RPMI7951 (cell line): ENCODE data around the gene PDZK1IP1. TPM values are rescaled to one million over a fixed set of nuclear protein-coding genes. Genes with fewer than 3 reads are reported as not detected.
"Not testable (repeated sequence)": the region's sequence is repeated elsewhere in the genome, so short reads cannot be mapped to it uniquely, and the experiment has no call there.

Source experiments
- DNase-seq: peaks from one replicate; pipeline ENCODE4 v3.0.0-alpha.2; 2012; ENCODE audit warnings: low read depth
- total RNA-seq: library from RNA; depleted of rRNA; stranded (reverse); fragments of >200 nt; shearing (Covaris generic); gene quantifications from 2 replicates; pipeline ENCODE4 v1.2.3, GENCODE V29; 2014

The PDZK1IP1 gene
- total RNA-seq, 1 experiment from 2014 or later = not detected

GRCh38 chr1:47181095-47181954 lies 8.5 kb downstream of the PDZK1IP1 start:
- DNase-seq = no peak

GRCh38 chr1:47180603-47181094 lies 9.2 kb downstream of the PDZK1IP1 start:
- DNase-seq = no peak

DNA sequence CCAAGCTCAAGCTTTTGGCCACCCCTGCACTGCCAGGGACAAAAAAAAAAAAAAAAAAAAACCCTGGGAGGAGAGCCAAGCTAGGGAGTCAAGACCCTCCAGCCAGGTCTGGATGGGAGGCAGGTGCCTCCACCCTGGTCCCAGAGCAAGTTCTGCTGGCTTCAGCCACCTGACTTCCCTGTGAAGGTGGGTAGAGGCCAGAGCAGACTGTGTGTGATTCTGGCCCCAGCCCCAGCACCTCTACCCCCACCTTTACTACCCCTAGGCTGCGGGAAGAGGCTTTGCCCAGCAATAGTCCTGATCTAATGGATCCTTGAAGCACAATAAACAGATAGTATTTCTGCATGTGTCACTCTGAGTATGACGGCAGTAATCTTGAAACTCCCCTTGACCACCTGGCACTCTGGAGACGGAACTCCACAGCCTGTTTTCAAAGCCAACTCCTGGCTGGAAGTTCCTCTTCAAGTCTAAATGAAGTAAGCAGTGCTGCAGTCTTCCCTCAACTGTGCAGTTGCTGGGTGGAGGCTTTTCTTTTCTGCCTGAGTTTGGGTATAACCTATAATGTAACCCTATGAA lies 9.8 kb downstream of the PDZK1IP1 start:
- no peak for DNase-seq

DNA sequence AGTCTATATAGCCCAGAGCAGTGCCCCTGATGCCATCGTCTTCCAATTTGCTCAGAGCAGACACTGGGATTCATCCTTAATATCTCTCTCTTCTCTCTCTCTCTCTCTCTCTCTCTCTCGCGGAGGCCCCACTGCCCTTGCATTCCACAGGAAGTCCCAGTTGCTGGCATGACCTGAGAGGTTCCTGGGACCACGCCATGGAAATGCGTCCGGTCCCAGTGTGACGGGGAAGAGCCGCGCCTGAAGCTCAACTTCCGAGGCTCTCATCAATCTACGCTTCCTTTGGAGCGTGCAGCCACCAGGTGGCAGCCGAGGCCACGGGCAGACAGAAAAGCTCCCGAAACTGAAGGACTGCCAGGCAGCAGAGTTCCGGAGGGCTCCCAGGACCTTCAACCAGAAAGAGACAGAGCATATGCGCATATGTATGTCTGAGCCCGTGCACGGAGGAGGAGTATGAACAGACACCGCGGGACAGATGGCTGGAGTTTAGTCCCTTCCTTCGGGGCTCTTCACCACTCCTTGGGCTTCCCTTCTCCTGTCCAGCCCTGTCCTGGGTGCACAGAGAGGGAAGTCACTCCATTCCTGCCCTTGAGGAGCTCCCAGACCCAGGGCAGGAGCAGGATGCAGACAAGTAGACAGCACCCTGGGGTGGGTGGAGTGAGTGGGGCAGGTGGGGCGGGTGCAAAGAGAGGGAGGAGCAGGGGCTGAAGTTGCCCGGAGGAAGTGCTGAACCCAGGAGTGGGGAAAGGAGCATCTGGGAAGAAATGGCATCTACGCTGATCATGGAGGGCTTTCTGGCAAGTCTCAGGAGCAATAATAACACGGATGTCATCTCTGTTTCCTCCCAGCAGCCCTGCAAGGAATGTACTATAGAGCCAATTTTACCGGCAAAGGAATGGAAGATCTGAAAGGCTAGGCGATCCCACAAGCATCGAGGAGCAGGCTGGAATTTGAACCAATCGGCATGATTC lies 10.5 kb downstream of the PDZK1IP1 start:
- peak; percentile 88 for DNase-seq

DNA sequence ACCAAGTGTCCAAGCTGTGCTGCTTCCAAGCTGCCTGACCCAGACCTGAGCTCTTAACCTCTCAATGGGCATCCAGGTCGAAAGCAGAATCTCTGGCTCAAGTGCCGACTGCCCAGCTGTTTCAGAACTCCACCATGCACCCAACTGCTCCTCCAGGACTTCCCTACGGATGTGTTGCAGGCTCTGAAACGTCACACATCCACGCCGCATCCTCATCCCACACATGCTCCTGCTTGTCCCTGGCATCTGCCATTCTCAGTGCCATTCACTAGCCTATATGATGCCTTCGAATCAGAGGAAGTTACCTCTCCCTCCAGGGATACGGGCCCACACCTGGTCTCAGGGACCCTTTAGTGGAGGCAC lies 11.2 kb downstream of the PDZK1IP1 start:
- no peak for DNase-seq

DNA sequence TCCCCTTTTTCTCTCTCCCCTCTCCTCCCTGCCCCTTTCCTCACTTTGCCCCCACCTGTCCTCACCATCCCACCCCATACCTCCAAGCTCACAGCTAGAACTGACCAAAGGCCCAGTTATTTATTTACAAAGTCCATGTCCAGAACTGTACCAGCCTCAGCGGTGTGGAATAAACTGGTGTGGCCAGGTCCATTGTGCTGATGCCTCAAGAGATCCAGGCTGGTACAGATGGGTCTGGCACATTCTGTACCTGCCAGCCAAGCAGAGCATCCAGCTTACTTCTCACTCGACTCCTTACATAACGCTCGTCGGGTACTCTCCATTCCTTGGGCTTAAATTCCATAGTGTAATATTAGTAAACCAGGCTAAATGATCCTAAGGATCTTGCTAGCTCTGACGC lies 11.8 kb downstream of the PDZK1IP1 start:
- DNase-seq = no peak

- DNase-seq = peak; percentile 54
Observed at GRCh38 chr1:47175227-47175934, 14.5 kb downstream of the PDZK1IP1 start.

GRCh38 chr1:47174656-47175020 lies 15.2 kb downstream of the PDZK1IP1 start:
- DNase-seq = no peak

GRCh38 chr1:47172782-47173181 lies 17.1 kb downstream of the PDZK1IP1 start:
- no peak for DNase-seq

DNA sequence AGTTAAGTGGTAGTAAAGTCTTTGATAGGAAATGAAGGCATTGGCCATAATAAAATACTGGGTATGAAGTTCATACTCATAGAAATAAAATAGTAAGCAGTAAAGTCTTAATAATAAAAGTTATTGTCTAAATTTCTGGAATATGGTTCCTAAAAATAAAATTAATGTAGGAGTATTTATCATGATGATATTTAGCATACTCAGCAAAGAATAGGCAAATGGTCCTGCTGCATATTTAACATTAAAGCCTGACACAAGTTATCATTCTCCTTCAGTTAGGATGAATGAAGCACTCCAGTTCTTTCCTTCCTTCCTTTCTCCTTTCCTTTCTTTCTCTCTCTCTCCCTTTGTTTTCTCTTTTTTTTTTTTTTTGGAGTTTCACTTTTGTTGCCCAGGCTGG lies 25.3 kb downstream of the PDZK1IP1 start:
- no peak for DNase-seq

DNA sequence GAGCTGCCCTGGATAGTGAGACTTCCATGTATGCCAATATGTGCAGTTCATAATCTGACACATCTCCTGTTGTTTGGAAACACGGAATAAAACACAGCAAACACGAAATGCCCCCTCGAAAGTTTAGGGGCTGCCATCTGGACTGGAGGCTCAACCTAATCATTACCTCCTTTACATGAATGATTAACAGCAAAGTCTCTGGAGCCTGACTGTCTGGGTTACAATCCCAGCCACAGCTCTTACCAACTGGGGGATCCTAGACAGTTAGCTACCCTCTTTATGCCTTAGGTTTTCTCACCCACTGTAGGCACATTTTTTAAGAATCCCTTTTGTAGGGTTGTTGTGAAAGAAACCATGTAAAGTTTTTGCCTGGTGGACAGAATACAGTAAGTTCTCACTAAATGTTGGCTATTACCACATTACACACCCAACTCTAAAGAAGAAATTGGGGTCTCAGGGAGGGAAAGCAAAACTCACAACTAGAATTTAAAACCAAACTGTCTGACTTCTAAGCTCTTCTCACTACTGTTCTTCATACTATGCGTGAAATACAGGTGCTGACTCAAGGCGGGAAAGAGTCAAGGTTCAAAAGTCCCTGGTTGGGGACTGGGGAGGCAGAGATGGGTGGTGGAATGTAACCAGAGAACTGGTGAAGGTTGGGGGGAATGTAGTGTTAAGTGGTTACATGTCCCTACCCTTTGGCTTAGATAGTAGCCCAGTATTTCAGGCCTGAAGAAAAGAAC lies 28.4 kb downstream of the PDZK1IP1 start:
- no peak for DNase-seq

DNA sequence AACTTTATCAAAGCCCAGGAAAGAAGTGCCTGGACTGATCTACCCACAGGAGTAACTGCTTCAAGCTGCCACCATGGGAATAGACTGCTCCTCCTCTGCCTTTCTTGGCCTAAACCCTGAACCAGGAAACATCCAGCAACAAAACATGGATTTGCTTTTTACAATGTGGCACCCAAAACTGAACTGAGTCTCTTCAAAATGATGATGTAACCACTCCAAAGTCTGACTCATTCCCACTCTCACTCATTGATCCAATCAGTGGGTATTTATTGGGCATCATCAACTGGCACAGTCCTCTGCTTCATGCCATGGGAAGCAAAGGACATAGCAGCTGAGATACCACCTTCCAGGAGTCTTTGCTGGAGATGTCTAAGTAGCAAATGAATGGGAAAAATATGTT lies 29.1 kb downstream of the PDZK1IP1 start:
- no peak for DNase-seq

DNA sequence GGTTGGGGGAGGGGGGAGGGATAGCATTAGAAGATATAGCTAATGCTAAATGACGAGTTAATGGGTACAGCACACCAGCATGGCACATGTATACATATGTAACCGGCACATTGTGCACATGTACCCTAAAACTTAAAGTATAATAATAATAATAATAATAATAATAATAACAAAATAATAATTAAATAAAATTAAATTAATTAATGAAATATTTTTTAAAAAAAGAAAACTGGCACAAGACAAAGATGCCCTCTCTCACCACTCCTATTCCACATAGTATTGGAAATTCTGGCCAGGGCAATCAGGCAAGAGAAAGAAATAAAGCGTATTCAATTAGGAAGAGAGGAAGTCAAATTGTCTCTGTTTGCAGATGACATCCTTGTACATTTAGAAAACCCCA lies 31.9 kb downstream of the PDZK1IP1 start:
- DNase-seq = not testable (repeated sequence)

DNA sequence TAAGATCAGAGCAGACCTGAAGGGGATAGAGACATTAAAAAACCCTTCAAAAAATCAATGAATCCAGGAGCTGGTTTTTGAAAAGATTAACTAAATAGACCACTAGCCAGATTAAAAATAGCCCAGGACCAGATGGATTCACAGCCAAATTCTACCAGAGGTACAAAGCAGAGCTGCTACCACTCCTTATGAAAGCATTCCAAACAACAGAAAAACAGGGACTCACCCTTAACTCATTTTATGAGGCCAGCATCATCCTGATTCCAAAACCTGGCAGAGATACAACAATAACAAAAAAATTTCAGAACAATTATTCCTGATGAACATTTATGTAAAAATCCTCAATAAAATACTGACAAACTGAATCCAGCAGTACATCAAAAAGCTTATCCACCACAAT lies 33.4 kb downstream of the PDZK1IP1 start:
- not testable (repeated sequence) for DNase-seq

DNA sequence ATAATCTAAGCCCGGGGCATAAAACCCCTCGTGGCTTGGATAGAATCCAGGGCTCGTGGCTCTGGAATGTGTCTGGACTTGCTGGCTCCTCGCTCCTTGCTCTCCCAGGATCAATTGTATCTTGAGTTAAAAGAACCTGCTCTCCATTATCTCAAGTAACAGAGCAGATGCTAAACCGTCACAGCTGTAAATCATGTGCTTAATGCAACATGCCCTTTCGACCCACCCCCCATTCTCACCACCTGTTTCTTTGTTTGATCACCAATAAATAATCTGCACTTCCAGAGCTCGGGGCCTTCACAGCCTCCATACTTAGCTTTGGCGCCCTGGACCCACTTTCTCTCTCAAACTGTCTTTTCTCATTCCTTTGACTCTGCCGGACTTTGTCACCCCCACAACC lies 40.7 kb downstream of the PDZK1IP1 start:
- not testable (repeated sequence) for DNase-seq

DNA sequence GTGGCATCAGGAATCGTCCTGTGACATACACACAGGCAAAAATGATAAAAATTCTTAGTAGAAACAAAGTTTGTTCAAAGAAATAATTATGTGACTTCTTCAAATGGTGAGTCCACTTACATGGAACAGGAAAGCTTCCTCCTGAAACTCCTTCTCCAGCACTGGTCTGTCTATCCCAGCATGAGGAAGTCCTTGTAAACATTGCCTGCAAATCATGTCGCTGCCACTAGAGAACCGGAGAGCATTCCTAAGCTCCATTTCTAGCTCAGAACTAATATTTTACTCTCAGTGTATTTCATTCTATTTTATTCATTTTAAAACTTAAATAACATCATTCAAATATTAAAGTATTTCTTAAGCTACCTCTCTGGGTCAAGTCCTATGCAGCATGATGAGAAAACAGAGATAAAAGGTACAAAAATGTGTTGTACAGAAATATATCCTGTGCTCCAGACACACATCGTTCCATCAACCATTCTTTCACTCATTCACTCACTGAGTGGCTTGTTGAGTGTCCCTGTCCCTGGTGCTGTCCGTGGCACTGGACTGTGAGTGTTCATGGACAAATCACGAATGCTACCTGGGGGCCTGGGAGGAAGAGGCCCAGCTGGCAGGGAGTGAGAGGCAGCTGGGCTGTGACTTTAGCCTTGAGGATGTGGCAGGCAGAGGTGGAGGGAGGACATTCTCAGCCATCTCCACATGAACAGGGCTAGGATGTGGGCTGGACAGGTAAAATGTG lies 42.6 kb downstream of the PDZK1IP1 start:
- DNase-seq = no peak

- not testable (repeated sequence) for DNase-seq
Observed at GRCh38 chr1:47146495-47146894, 43.3 kb downstream of the PDZK1IP1 start.

DNA sequence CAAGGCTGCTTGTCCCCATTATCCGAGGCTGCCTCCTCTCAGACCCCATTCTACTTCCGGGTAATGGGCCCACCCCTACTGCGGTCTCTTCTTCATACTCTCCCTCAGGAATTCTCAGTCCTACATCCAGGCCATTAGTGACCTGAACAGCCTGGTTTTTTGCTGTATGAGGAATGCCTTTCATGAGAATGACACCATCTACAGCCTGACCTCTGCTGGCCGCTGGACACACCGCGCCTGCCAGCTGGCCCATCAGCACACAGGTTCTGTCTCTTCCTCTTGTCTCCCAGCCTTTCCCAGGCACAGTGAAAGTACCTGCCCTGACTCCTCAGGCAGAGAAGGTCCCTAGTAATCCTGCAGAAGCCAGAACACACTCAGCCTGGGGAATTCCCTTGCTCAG lies 46.2 kb downstream of the PDZK1IP1 start:
- DNase-seq = peak; percentile 24

DNA sequence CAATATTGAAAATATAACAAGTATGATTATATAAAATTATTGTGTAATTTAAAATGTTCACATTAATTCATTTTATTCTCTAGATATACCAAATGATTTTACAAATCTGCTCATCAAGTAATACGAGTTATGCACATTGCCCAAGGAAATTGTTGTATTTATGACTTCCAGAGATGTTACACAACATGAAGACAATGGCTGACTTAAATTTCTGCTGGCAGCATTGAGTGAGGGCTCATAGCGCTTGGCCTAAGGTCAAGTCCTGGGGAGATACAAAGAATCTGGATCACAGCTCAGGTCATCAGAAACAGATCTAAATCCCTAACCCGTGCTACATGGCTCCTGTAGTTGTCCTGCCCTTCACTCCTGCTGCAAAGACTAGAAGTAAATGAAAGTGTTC lies 49.5 kb downstream of the PDZK1IP1 start:
- not testable (repeated sequence) for DNase-seq
